Mesenchymal stem cell (in vitro differentiated cells and primary cell): ENCODE results near the gene STK33.

Experiments
- DNase-seq: peaks from one replicate; pipeline ENCODE4 v3.0.0-alpha.2; 2013
- H2AFZ ChIP-seq: one replicate; pipeline ENCODE4 v1.6.1; 2013; ENCODE audit warnings: low read depth, mild to moderate bottlenecking, control low read depth, inconsistent platforms, low read length, moderate library complexity
- H2AK5ac ChIP-seq: 2 replicates; pipeline ENCODE4 v1.6.1; 2013; ENCODE audit warnings: low read length, moderate library complexity, mild to moderate bottlenecking, inconsistent platforms; ENCODE audit not compliant: severe bottlenecking
- H2BK120ac ChIP-seq: one replicate; pipeline ENCODE4 v1.6.1; 2013; ENCODE audit warnings: low read depth, mild to moderate bottlenecking, inconsistent platforms, low read length, moderate library complexity
- H2BK12ac ChIP-seq, 2 experiments: one replicate each; pipeline ENCODE4 v1.6.1; 2013; ENCODE audit warnings: inconsistent platforms in 2 of 2, low read length in 2 of 2, mild to moderate bottlenecking in 2 of 2, moderate library complexity in 2 of 2, control low read depth in 1 of 2
- H2BK15ac ChIP-seq: one replicate; pipeline ENCODE4 v1.6.1; 2013; ENCODE audit warnings: mild to moderate bottlenecking, low read depth, inconsistent platforms; ENCODE audit not compliant: poor library complexity, severe bottlenecking
- H2BK5ac ChIP-seq: 2 replicates; pipeline ENCODE4 v1.6.1; 2013; ENCODE audit warnings: low read depth, mild to moderate bottlenecking, low read length, control low read depth, inconsistent platforms; ENCODE audit not compliant: poor library complexity, severe bottlenecking
- H3K14ac ChIP-seq, 2 experiments: one replicate each; pipeline ENCODE4 v1.6.1; 2013; ENCODE audit warnings: inconsistent platforms in 2 of 2, low read length in 2 of 2, control low read depth in 1 of 2, mild to moderate bottlenecking in 1 of 2, moderate library complexity in 1 of 2
- H3K18ac ChIP-seq, 2 experiments: one replicate each; pipeline ENCODE4 v1.6.1; 2013; ENCODE audit warnings: inconsistent platforms in 2 of 2, low read length in 2 of 2, control low read depth in 1 of 2, low read depth in 1 of 2, mild to moderate bottlenecking in 1 of 2
- H3K23ac ChIP-seq, 2 experiments: one replicate each; pipeline ENCODE4 v1.6.1; 2013; ENCODE audit warnings: inconsistent platforms in 2 of 2, low read length in 2 of 2, mild to moderate bottlenecking in 2 of 2, moderate library complexity in 2 of 2, control low read depth in 1 of 2
- H3K27ac ChIP-seq: 2 replicates; pipeline ENCODE4 v1.5.1; 2013; ENCODE audit warnings: mild to moderate bottlenecking, moderate library complexity, low read length, control low read depth, inconsistent platforms; ENCODE audit not compliant: poor library complexity, severe bottlenecking
- H3K27me3 ChIP-seq, 2 experiments: 2 replicates each; pipeline versions ENCODE4 v1.6.1 to v1.7.0; 2013; ENCODE audit warnings: low read length in 2 of 2, mild to moderate bottlenecking in 2 of 2, moderate library complexity in 2 of 2, control low read depth in 1 of 2, inconsistent platforms in 1 of 2; ENCODE audit not compliant: control insufficient read depth in 1 of 2, insufficient read depth in 1 of 2
- H3K36me3 ChIP-seq, 2 experiments: 2 replicates each; pipeline versions ENCODE4 v1.6.1 to v1.7.0; 2013; ENCODE audit warnings: low read length in 2 of 2, control low read depth in 1 of 2, inconsistent platforms in 1 of 2, low read depth in 1 of 2, mild to moderate bottlenecking in 1 of 2; ENCODE audit not compliant: insufficient read depth in 2 of 2, control insufficient read depth in 1 of 2
- H3K4ac ChIP-seq, 2 experiments: one replicate each; pipeline ENCODE4 v1.6.1; 2013; ENCODE audit warnings: inconsistent platforms in 2 of 2, low read length in 2 of 2, mild to moderate bottlenecking in 2 of 2, moderate library complexity in 2 of 2, control low read depth in 1 of 2, low read depth in 1 of 2
- H3K4me1 ChIP-seq: 2 replicates; pipeline ENCODE4 v1.6.1; 2013; ENCODE audit warnings: low read depth, low read length, control low read depth; ENCODE audit not compliant: control insufficient read depth, insufficient read depth
- H3K4me2 ChIP-seq: 2 replicates; pipeline ENCODE4 v1.6.1; 2013; ENCODE audit warnings: low read length, mild to moderate bottlenecking, inconsistent platforms; ENCODE audit not compliant: poor library complexity, severe bottlenecking
- H3K4me3 ChIP-seq, 2 experiments: 2 replicates each; pipeline versions ENCODE4 v1.5.1 to v1.7.0; 2013; ENCODE audit warnings: low read length in 2 of 2, mild to moderate bottlenecking in 2 of 2, control low read depth in 1 of 2, low read depth in 1 of 2; ENCODE audit not compliant: insufficient read depth in 1 of 2
- H3K79me1 ChIP-seq: replicated peaks from 2 replicates; pipeline ENCODE4 v1.6.1; 2013; ENCODE audit warnings: mild to moderate bottlenecking, control low read depth, low read length, inconsistent platforms; ENCODE audit not compliant: poor library complexity, severe bottlenecking
- H3K9ac ChIP-seq: 2 replicates; pipeline ENCODE4 v1.7.0; 2013; ENCODE audit warnings: mild to moderate bottlenecking, low read length, moderate library complexity
- H3K9me3 ChIP-seq: 2 replicates; pipeline ENCODE4 v1.7.0; 2013; ENCODE audit warnings: mild to moderate bottlenecking, low read length; ENCODE audit not compliant: control insufficient read depth
- H4K8ac ChIP-seq: one replicate; pipeline ENCODE4 v1.6.1; 2013; ENCODE audit warnings: inconsistent platforms, mild to moderate bottlenecking, low read length, moderate library complexity
- H4K91ac ChIP-seq: one replicate; pipeline ENCODE4 v1.6.1; 2013; ENCODE audit warnings: mild to moderate bottlenecking, low read length, inconsistent platforms
- WGBS: methylation state at CpG from one replicate; pipeline ENCODE4 v1.1.7; 2013; ENCODE audit warnings: mixed read lengths; 5-methylcytosine and 5-hydroxymethylcytosine counted together

The STK33 gene

GRCh38 chr11:8586805-8587204 is 7.2 kb downstream of the STK33 start:
- Histone ChIP-seq H3K14ac (no peak overlapping the region), H3K18ac (no peak overlapping the region), H3K4me2 (no peak overlapping the region), H3K9me3 (peaks cover 3% of the 10 kb centered on the region), H3K27me3 (no peaks in the 10 kb centered on the region), H2BK5ac (no peak overlapping the region), H3K27ac (no peak overlapping the region), H3K4me3 (no peak overlapping the region), H2BK12ac (no peak overlapping the region), H2AK5ac (no peak overlapping the region), H3K9ac (no peak overlapping the region), H2BK15ac (no peak overlapping the region), H2AFZ (no peak overlapping the region), H3K4me1 (no peaks in the 10 kb centered on the region), H3K23ac (no peak overlapping the region), H4K91ac (no peak overlapping the region), H3K36me3 (no peaks in the 10 kb centered on the region), H3K4ac (no peak overlapping the region), H4K8ac (no peak overlapping the region), H2BK120ac (no peak overlapping the region), H3K79me1 (no peaks in the 10 kb centered on the region)
- WGBS, result 100% methylated on average over 1 of the region's 2 CpGs
- DNase-seq, result no peak

- Histone ChIP-seq H3K36me3 (no peaks in the 10 kb centered on the region), H2BK12ac (no peak overlapping the region), H3K27ac (no peak overlapping the region), H4K91ac (no peak overlapping the region), H3K23ac (no peak overlapping the region), H3K9ac (no peak overlapping the region), H4K8ac (no peak overlapping the region), H3K4me3 (no peak overlapping the region), H3K4ac (no peak overlapping the region), H3K4me1 (no peaks in the 10 kb centered on the region), H3K4me2 (no peak overlapping the region), H2BK120ac (no peak overlapping the region), H2BK5ac (no peak overlapping the region), H3K9me3 (peaks cover 3% of the 10 kb centered on the region), H3K18ac (no peak overlapping the region), H2BK15ac (no peak overlapping the region), H2AFZ (no peak overlapping the region), H2AK5ac (no peak overlapping the region), H3K14ac (no peak overlapping the region), H3K79me1 (peaks cover 1% of the 10 kb centered on the region), H3K27me3 (no peaks in the 10 kb centered on the region)
- WGBS, result 69% methylated on average over 1 of the region's 1 CpG
- no peak for DNase-seq
These were observed 7.8 kb downstream of the STK33 start for GRCh38 chr11:8586184-8586583.

- no peaks in the 10 kb centered on the region for H3K4me1 ChIP-seq
- no peak overlapping the region for H2BK12ac ChIP-seq
- no peak overlapping the region for H3K9ac ChIP-seq
- no peak for DNase-seq
- no peak overlapping the region for H3K18ac ChIP-seq
- H3K27me3 ChIP-seq, result no peaks in the 10 kb centered on the region
- H3K79me1 ChIP-seq, result peaks cover 1% of the 10 kb centered on the region
- H2BK15ac ChIP-seq, result no peak overlapping the region
- no peak overlapping the region for H3K4me2 ChIP-seq
- H3K23ac ChIP-seq, result no peak overlapping the region
- no peak overlapping the region for H3K4ac ChIP-seq
- H3K27ac ChIP-seq, result no peak overlapping the region
- H3K36me3 ChIP-seq, result no peaks in the 10 kb centered on the region
- H3K9me3 ChIP-seq, result peaks cover 3% of the 10 kb centered on the region
- H2BK5ac ChIP-seq, result no peak overlapping the region
- H3K4me3 ChIP-seq, result no peak overlapping the region
- H2AFZ ChIP-seq, result no peak overlapping the region
- no peak overlapping the region for H2AK5ac ChIP-seq
- H4K8ac ChIP-seq, result no peak overlapping the region
- no peak overlapping the region for H4K91ac ChIP-seq
- 78% methylated on average over 2 of the region's 2 CpGs for WGBS
- no peak overlapping the region for H3K14ac ChIP-seq
- no peak overlapping the region for H2BK120ac ChIP-seq
These were observed 9.5 kb downstream of the STK33 start for GRCh38 chr11:8584511-8584910.

- no peak overlapping the region for H4K8ac ChIP-seq
- no peak overlapping the region for H2AFZ ChIP-seq
- H3K4me1 ChIP-seq, result no peaks in the 10 kb centered on the region
- H2BK15ac ChIP-seq, result no peak overlapping the region
- H2BK120ac ChIP-seq, result no peak overlapping the region
- no peak overlapping the region for H2BK12ac ChIP-seq
- no peak overlapping the region for H3K18ac ChIP-seq
- peaks cover 1% of the 10 kb centered on the region for H3K79me1 ChIP-seq
- no peak overlapping the region for H3K14ac ChIP-seq
- H3K36me3 ChIP-seq, result no peaks in the 10 kb centered on the region
- H3K27ac ChIP-seq, result no peak overlapping the region
- no peak overlapping the region for H3K23ac ChIP-seq
- H3K4me3 ChIP-seq, result no peak overlapping the region
- no peak for DNase-seq
- H3K9ac ChIP-seq, result no peak overlapping the region
- H2BK5ac ChIP-seq, result no peak overlapping the region
- no peak overlapping the region for H4K91ac ChIP-seq
- peaks cover 3% of the 10 kb centered on the region for H3K9me3 ChIP-seq
- no peak overlapping the region for H3K4me2 ChIP-seq
- no peak overlapping the region for H3K4ac ChIP-seq
- no peak overlapping the region for H2AK5ac ChIP-seq
- no CpG with 5 or more reads among the region's 1 CpG for WGBS
- no peaks in the 10 kb centered on the region for H3K27me3 ChIP-seq
These were observed 9.9 kb downstream of the STK33 start for GRCh38 chr11:8584082-8584481.
